GM19397 (cell line): Measurements from ENCODE around the gene ST8SIA5.
"Not testable (repeated sequence)": the region's sequence is repeated elsewhere in the genome, so short reads cannot be mapped to it uniquely, and the experiment has no call there.

Source experiments
- ATAC-seq: cut with Tn5 transposase; IDR thresholded peaks from one replicate; pipeline ENCODE4 v1.9.1; 2021; ENCODE audit warnings: mild to moderate bottlenecking, moderate library complexity; ENCODE audit not compliant: unreplicated experiment

The ST8SIA5 gene

GRCh38 chr18:46756559-46757201 lies at the start of gene ST8SIA5:
ST8SIA5 (minus strand) TSS chr18:46757053; CDS start chr18:46756508, 545 bp downstream.
- no peak for ATAC-seq

- not testable (repeated sequence) for ATAC-seq
Measured at GRCh38 chr18:46795945-46796344, 39.1 kb upstream of the ST8SIA5 start.

GRCh38 chr18:46794607-46795006 lies 37.8 kb upstream of the ST8SIA5 start:
- ATAC-seq, result no peak

- ATAC-seq, result no peak
Measured at GRCh38 chr18:46793565-46793964, 36.7 kb upstream of the ST8SIA5 start.

GRCh38 chr18:46789088-46789487 lies 32.2 kb upstream of the ST8SIA5 start:
- ATAC-seq, result no peak

GRCh38 chr18:46787674-46788073 lies 30.8 kb upstream of the ST8SIA5 start:
- no peak for ATAC-seq

GRCh38 chr18:46772357-46772756 lies 15.5 kb upstream of the ST8SIA5 start:
- no peak for ATAC-seq

- ATAC-seq, result no peak
Measured at GRCh38 chr18:46771141-46771540, 14.3 kb upstream of the ST8SIA5 start.

GRCh38 chr18:46770708-46771107 lies 13.9 kb upstream of the ST8SIA5 start:
- ATAC-seq, result no peak

GRCh38 chr18:46768166-46768921 lies 11.5 kb upstream of the ST8SIA5 start:
- ATAC-seq, result no peak

- no peak for ATAC-seq
Measured at GRCh38 chr18:46767217-46767616, 10.4 kb upstream of the ST8SIA5 start.

- no peak for ATAC-seq
Measured at GRCh38 chr18:46764586-46764985, 7.7 kb upstream of the ST8SIA5 start.

GRCh38 chr18:46761059-46761769 lies 4.4 kb upstream of the ST8SIA5 start:
- no peak for ATAC-seq

GRCh38 chr18:46759890-46760289 lies 3.0 kb upstream of the ST8SIA5 start:
- no peak for ATAC-seq

GRCh38 chr18:46756025-46756558 lies 761 bp downstream of the ST8SIA5 start:
- ATAC-seq, result no peak

GRCh38 chr18:46755315-46756024 lies 1.4 kb downstream of the ST8SIA5 start:
- ATAC-seq, result no peak

- ATAC-seq, result no peak
Measured at GRCh38 chr18:46754661-46755292, 2.1 kb downstream of the ST8SIA5 start.

GRCh38 chr18:46754188-46754587 lies 2.7 kb downstream of the ST8SIA5 start:
- ATAC-seq, result peak; percentile 49

- ATAC-seq, result no peak
Measured at GRCh38 chr18:46751882-46752281, 5.0 kb downstream of the ST8SIA5 start.

- no peak for ATAC-seq
Measured at GRCh38 chr18:46750626-46751025, 6.2 kb downstream of the ST8SIA5 start.
